ENCODE measurements around the gene EPC2. TPM values are rescaled to one million over a fixed set of nuclear protein-coding genes. Genes with fewer than 3 reads are reported as not detected.

Gene EPC2
- total and polyA plus RNA-seq, 2 of the 8 experiments (the other 6 are each of a cell fraction or from before 2014, with no cell fraction given) = 16.1 to 25.7 TPM

DNA sequence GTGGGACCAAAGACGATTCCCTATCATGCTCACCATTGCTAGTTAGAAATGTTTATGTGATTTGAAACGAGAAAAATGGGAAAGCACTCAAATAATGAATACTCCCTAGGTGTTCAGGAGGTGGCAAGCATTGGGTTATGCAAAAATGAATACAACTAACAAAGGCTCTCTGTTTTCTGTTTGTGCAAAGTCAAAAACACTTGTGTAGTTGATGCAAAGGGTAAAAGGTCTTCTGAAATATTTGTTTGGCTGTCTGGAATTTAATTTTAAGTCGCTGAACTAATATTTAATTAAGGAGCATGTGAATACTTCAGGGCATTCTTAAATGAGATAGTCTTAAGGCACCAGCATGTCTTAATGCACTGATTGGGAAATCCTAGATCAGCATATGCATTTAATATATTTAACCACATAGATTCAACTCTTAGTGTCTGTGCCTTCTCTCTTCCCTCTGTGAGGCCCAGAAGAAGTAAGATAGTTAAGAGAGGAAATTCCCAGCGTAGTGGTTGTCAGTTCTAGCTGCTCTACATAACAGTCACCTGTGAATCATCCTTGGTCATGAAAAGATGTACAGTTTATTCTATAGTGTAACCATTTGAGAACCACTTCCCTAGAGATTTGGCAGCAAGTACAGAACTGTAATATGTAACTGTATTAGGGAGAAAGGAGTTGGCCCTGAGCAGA, 111.9 kb downstream of the EPC2 start:
- H3K4me2 ChIP-seq (ENCODE audit: insufficient read depth in 1 of 2, low read depth in 2 of 2, low read length in 2 of 2) = no peak overlapping the region
- no peak for TF ChIP-seq EGR1 (IDR thresholded peaks at IDR 0.05; ENCODE audit: borderline replicate concordance, low read depth, low read length)
- TF ChIP-seq, protein P1, sequence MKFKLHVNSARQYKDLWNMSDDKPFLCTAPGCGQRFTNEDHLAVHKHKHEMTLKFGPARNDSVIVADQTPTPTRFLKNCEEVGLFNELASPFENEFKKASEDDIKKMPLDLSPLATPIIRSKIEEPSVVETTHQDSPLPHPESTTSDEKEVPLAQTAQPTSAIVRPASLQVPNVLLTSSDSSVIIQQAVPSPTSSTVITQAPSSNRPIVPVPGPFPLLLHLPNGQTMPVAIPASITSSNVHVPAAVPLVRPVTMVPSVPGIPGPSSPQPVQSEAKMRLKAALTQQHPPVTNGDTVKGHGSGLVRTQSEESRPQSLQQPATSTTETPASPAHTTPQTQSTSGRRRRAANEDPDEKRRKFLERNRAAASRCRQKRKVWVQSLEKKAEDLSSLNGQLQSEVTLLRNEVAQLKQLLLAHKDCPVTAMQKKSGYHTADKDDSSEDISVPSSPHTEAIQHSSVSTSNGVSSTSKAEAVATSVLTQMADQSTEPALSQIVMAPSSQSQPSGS (IDR thresholded peaks at IDR 0.05; ENCODE audit: low read length) = no peak
- TF ChIP-seq TAF7 (optimal IDR thresholded peaks at IDR 0.05; ENCODE audit: borderline replicate concordance, low read depth, low read length) = no peak
- TF ChIP-seq SP2 (IDR thresholded peaks at IDR 0.05; ENCODE audit: low read length) = no peak
- no peak for TF ChIP-seq JUND (IDR thresholded peaks at IDR 0.05; ENCODE audit: low read length)
- TF ChIP-seq CBX8 (IDR thresholded peaks at IDR 0.05; ENCODE audit: borderline replicate concordance, low read depth, low read length) = no peak
- no peak for TF ChIP-seq ZNF274 (IDR thresholded peaks at IDR 0.05; ENCODE audit: borderline replicate concordance, extremely low read depth, low read length)
- no peak for TF ChIP-seq GABPA (IDR thresholded peaks at IDR 0.05; ENCODE audit: borderline replicate concordance, insufficient read depth, low read length)
- no peak for TF ChIP-seq POLR2AphosphoS5 (IDR thresholded peaks at IDR 0.05; ENCODE audit: low read depth, low read length)
- no peak for TF ChIP-seq RFX5 (IDR thresholded peaks at IDR 0.05; ENCODE audit: borderline replicate concordance, low read depth, low read length)
- no peak for TF ChIP-seq MAX (IDR thresholded peaks at IDR 0.05)
- no peak for TF ChIP-seq GTF2F1 (IDR thresholded peaks at IDR 0.05; ENCODE audit: borderline replicate concordance, low read depth, low read length)

More for the DNA sequence above, 111.9 kb downstream of the EPC2 start:
- Histone ChIP-seq H3K18ac (ENCODE audit: extremely low read depth, low read length) (no peak overlapping the region), H3K9ac (replicated peaks in 1 of 4; ENCODE audit: extremely low read depth in 1 of 4, low read depth in 3 of 4, low read length in 3 of 4) (no peak overlapping the region), H3K79me1 (ENCODE audit: low read depth, low read length) (no peaks in the 10 kb centered on the region), H3K14ac (ENCODE audit: insufficient read length) (no peak overlapping the region), H2BK5ac (ENCODE audit: low read depth, low read length) (no peak overlapping the region), H4K20me1 (replicated peaks in 1 of 2; ENCODE audit: control insufficient read depth in 1 of 2, insufficient read depth in 2 of 2, low read length in 2 of 2) (no peaks in the 10 kb centered on the region), H4K5ac (ENCODE audit: insufficient read length, low read depth, low read length) (no peak overlapping the region), H3K4me1 (replicated peaks in 1 of 4; ENCODE audit: control insufficient read depth in 3 of 4, insufficient read depth in 4 of 4, low read length in 3 of 4) (peaks cover 0 to 10% (median 4%) of the 10 kb centered on the region in 4 experiments; a peak in 3 of 7 replicates), H3K9me3 (ENCODE audit: insufficient read depth in 2 of 2, low read depth in 1 of 2, low read length in 1 of 2) (no peaks in the 10 kb centered on the region), H3K27ac (ENCODE audit: low read depth, low read length) (no peak overlapping the region), H3K56ac (replicated peaks; ENCODE audit: insufficient read length, low read depth, low read length) (no peak overlapping the region), H2AK5ac (ENCODE audit: low read depth, low read length) (no peak overlapping the region), H3K23me2 (ENCODE audit: low read depth, low read length) (no peaks in the 10 kb centered on the region), H3K23ac (ENCODE audit: insufficient read length) (no peak overlapping the region), H4K91ac (replicated peaks; ENCODE audit: insufficient read length, low read length) (no peak overlapping the region), H3K36me3 (ENCODE audit: control insufficient read depth in 2 of 4, insufficient read depth in 4 of 4, low read length in 3 of 4) (peaks cover 0 to 2% (median 0%) of the 10 kb centered on the region in 4 experiments; a peak in 1 of 8 replicates), H3K4ac (replicated peaks; ENCODE audit: insufficient read length, low read depth, low read length) (no peak overlapping the region), H3K27me3 (replicated peaks in 1 of 4; ENCODE audit: control insufficient read depth in 3 of 4, extremely low read depth in 1 of 4, insufficient read depth in 3 of 4, low read length in 3 of 4) (no peaks in the 10 kb centered on the region), H3K4me3 (ENCODE audit: extremely low read depth in 1 of 4, insufficient read depth in 2 of 4, low read depth in 3 of 4, low read length in 4 of 4) (no peak overlapping the region), H4K8ac (ENCODE audit: extremely low read depth, insufficient read depth, low read length) (no peak overlapping the region), H3K79me2 (ENCODE audit: control insufficient read depth in 1 of 2, insufficient read depth in 2 of 2, low read length in 2 of 2) (peaks cover 0 to 12% of the 10 kb centered on the region in 2 experiments; a peak in 1 of 4 replicates), H2AFZ (ENCODE audit: low read length) (no peak overlapping the region), H2BK20ac (ENCODE audit: low read length) (no peak overlapping the region), H2BK120ac (replicated peaks; ENCODE audit: low read depth, low read length) (no peak overlapping the region), H2BK15ac (ENCODE audit: low read length) (no peak overlapping the region), H2BK12ac (ENCODE audit: low read depth, low read length) (no peak overlapping the region)
- POLR2A ChIA-PET (ENCODE audit: partially characterized antibody) = no interaction called here
- CTCF ChIA-PET (ENCODE audit: partially characterized antibody) = no interaction called here
- 72% methylated on average over 4 of the region's 4 CpGs; no CpG with 5 or more reads in 1 of the 2 experiments for WGBS, 2 experiments (ENCODE audit: extremely low coverage in 1 of 2, insufficient coverage in 1 of 2, insufficient read length in 1 of 2, insufficient replicate concordance in 2 of 2, low coverage in 1 of 2, low lambda C conversion rate in 2 of 2, missing lambda C conversion rate in 1 of 2)
- DNase-seq (ENCODE audit: low read depth in 1 of 2, low spot score in 2 of 2) (no peak), FAIRE-seq (no peak)

Measured in H1 (cell line).